Measurements from ENCODE around the gene STUM. TPM values are rescaled to one million over a fixed set of nuclear protein-coding genes. Genes with fewer than 3 reads are reported as not detected.

STUM gene
- polyA plus RNA-seq, 1 of the 3 experiments (the other 2 are of a cell fraction): not detected

GRCh38 chr1:226656201-226656600 is 107.6 kb downstream of the STUM start (continued):
- TF ChIP-seq ZBTB33 (IDR thresholded peaks at IDR 0.05; ENCODE audit: borderline replicate concordance, low read depth) (no peak), EZH2phosphoT487 (IDR thresholded peaks at IDR 0.05; ENCODE audit: borderline replicate concordance, low read depth) (no peak), FOXM1 (IDR thresholded peaks at IDR 0.05; ENCODE audit: low read depth) (no peak), RFX5 (IDR thresholded peaks at IDR 0.05; ENCODE audit: low read length) (no peak), SMC3 (IDR thresholded peaks at IDR 0.05; ENCODE audit: low read depth, low read length) (no peak), MEF2A (IDR thresholded peaks at IDR 0.05; ENCODE audit: borderline replicate concordance, low read depth) (no peak), RXRA (IDR thresholded peaks at IDR 0.05; ENCODE audit: borderline replicate concordance, low read depth) (no peak)
- TF ChIP-seq, protein P1, sequence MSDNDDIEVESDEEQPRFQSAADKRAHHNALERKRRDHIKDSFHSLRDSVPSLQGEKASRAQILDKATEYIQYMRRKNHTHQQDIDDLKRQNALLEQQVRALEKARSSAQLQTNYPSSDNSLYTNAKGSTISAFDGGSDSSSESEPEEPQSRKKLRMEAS (IDR thresholded peaks at IDR 0.05; ENCODE audit: low read depth): no peak

GRCh38 chr1:226656601-226657277 is 108.2 kb downstream of the STUM start:
- ChIA-PET POLR2A (no interaction called here), CTCF (interaction anchor here (1.2 to 1.3 kb wide), 3 partner anchors 31 to 80 kb away, joined by 3 to 5 read pairs (median 4); no protein-coding TSS in a partner anchor)
- Histone ChIP-seq H3K4me3 (ENCODE audit: low read depth in 2 of 2, low read length in 1 of 2) (no peak overlapping the region), H2AFZ (ENCODE audit: low read depth) (no peak overlapping the region), H3K9me3 (no peaks in the 10 kb centered on the region), H3K27ac (ENCODE audit: low read depth in 2 of 2, low read length in 1 of 2) (peak overlapping the region; percentile 58 to 61), H3K9me2 (no peaks in the 10 kb centered on the region), H3K9ac (no peak overlapping the region), H3K4me2 (peak overlapping the region; percentile 57), H3K4me1 (ENCODE audit: control insufficient read depth in 1 of 2, insufficient read depth in 2 of 2, low read depth in 1 of 2, low read length in 1 of 2) (peaks cover 31 to 35% of the 10 kb centered on the region in 2 experiments), H3K36me3 (replicated peaks in 1 of 2; ENCODE audit: control insufficient read depth in 1 of 2, insufficient read depth in 2 of 2, low read length in 1 of 2) (no peaks in the 10 kb centered on the region), H3K27me3 (ENCODE audit: insufficient read depth) (no peaks in the 10 kb centered on the region), H3K79me2 (ENCODE audit: insufficient read depth) (no peaks in the 10 kb centered on the region), H4K20me1 (ENCODE audit: insufficient read depth) (no peaks in the 10 kb centered on the region), H3F3A (replicated peaks; ENCODE audit: insufficient read depth) (no peaks in the 10 kb centered on the region)
- WGBS (ENCODE audit: low lambda C conversion rate): 27% methylated on average over 12 of the region's 12 CpGs
- DNase-seq: peak; percentile 68
- TF ChIP-seq SIN3A (IDR thresholded peaks at IDR 0.05; ENCODE audit: borderline replicate concordance, low read depth, low read length) (no peak), EZH2phosphoT487 (IDR thresholded peaks at IDR 0.05; ENCODE audit: borderline replicate concordance, low read depth) (no peak), TEAD4 (IDR thresholded peaks at IDR 0.05; ENCODE audit: borderline replicate concordance, insufficient read depth) (0 out of 2 replicates have a peak, but pooled peaks have one; percentile 45), RCOR1 (IDR thresholded peaks at IDR 0.05; ENCODE audit: low read length) (peak; percentile 52; the same call in 1 of the 2 replicates), YY1 (IDR thresholded peaks at IDR 0.05; ENCODE audit: low read depth) (no peak), FOXJ3 (CRISPR knock-in tag; IDR thresholded peaks at IDR 0.05) (no peak; the same call in 1 of the 2 replicates), ELF1 (IDR thresholded peaks at IDR 0.05) (0 out of 2 replicates have a peak, but pooled peaks have one; percentile 26), RAD21 (IDR thresholded peaks at IDR 0.05; ENCODE audit: low read length) (no peak), RXRA (IDR thresholded peaks at IDR 0.05; ENCODE audit: borderline replicate concordance, low read depth) (peak; percentile 71; the same call in 1 of the 2 replicates), ZBTB33 (IDR thresholded peaks at IDR 0.05; ENCODE audit: borderline replicate concordance, low read depth) (peak; percentile 62; the same call in 1 of the 2 replicates), FOXM1 (IDR thresholded peaks at IDR 0.05; ENCODE audit: low read depth) (no peak), CHD2 (IDR thresholded peaks at IDR 0.05; ENCODE audit: low read length, partially characterized antibody) (no peak), POLR2AphosphoS5 (IDR thresholded peaks at IDR 0.05; ENCODE audit: low read depth, low read length) (peak; percentile 12; the same call in 1 of the 2 replicates), USF2 (IDR thresholded peaks at IDR 0.05; ENCODE audit: borderline replicate concordance, low read depth, low read length) (no peak), MEF2A (IDR thresholded peaks at IDR 0.05; ENCODE audit: borderline replicate concordance, low read depth) (no peak), RFX5 (IDR thresholded peaks at IDR 0.05; ENCODE audit: low read length) (no peak), NFIC (IDR thresholded peaks at IDR 0.05; ENCODE audit: borderline replicate concordance) (peak; percentile 93), EP300 (IDR thresholded peaks at IDR 0.05; ENCODE audit: borderline replicate concordance in 1 of 2, low read depth in 1 of 2, low read length in 1 of 2) (peak; percentile 61 to 81), NRF1 (IDR thresholded peaks at IDR 0.05; ENCODE audit: low read depth, low read length) (no peak)
- TF ChIP-seq, protein P2, sequence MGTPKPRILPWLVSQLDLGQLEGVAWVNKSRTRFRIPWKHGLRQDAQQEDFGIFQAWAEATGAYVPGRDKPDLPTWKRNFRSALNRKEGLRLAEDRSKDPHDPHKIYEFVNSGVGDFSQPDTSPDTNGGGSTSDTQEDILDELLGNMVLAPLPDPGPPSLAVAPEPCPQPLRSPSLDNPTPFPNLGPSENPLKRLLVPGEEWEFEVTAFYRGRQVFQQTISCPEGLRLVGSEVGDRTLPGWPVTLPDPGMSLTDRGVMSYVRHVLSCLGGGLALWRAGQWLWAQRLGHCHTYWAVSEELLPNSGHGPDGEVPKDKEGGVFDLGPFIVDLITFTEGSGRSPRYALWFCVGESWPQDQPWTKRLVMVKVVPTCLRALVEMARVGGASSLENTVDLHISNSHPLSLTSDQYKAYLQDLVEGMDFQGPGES (IDR thresholded peaks at IDR 0.05; ENCODE audit: low read depth, low read length): no peak
- TF ChIP-seq, protein P1 (IDR thresholded peaks at IDR 0.05; ENCODE audit: low read depth): peak; percentile 80; the same call in 1 of the 2 replicates
